ENCODE measurements around the gene STAC.

STAC gene

DNA sequence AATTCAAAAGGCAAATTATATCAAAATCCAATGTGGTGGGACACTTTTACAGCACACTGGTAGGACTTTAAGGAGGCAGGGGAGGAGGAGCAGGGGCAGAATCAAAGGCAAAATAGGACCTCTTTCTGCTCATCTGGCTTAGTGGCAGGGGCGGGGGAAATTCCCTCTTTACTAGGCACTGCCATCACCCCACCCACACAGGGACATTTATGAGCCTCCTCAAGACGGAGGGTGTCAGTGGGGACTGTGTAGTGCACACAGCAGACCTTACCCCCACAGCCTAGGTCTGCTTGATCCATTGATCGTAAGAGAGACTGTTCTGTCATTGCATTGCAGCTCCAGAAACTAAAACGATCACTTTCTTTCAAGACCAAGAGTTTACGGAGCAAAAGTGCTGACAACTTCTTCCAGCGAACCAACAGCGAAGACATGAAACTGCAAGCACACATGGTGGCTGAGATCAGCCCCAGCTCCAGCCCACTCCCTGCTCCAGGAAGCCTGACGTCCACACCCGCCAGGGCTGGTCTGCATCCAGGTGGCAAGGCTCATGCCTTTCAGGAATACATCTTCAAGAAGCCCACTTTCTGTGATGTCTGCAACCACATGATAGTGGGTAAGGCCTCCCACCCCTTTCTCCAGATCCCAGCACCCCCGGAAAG is 62.9 kb downstream of the STAC start:
- TF ChIP-seq FOXP2 (optimal IDR thresholded peaks at IDR 0.05; ENCODE audit: borderline replicate concordance, extremely low read depth, extremely low read length, insufficient read depth), result no peak
- TF ChIP-seq TAF1 (IDR thresholded peaks at IDR 0.05; ENCODE audit: borderline replicate concordance, insufficient read depth, low read length), result no peak
- TF ChIP-seq, protein P1, sequence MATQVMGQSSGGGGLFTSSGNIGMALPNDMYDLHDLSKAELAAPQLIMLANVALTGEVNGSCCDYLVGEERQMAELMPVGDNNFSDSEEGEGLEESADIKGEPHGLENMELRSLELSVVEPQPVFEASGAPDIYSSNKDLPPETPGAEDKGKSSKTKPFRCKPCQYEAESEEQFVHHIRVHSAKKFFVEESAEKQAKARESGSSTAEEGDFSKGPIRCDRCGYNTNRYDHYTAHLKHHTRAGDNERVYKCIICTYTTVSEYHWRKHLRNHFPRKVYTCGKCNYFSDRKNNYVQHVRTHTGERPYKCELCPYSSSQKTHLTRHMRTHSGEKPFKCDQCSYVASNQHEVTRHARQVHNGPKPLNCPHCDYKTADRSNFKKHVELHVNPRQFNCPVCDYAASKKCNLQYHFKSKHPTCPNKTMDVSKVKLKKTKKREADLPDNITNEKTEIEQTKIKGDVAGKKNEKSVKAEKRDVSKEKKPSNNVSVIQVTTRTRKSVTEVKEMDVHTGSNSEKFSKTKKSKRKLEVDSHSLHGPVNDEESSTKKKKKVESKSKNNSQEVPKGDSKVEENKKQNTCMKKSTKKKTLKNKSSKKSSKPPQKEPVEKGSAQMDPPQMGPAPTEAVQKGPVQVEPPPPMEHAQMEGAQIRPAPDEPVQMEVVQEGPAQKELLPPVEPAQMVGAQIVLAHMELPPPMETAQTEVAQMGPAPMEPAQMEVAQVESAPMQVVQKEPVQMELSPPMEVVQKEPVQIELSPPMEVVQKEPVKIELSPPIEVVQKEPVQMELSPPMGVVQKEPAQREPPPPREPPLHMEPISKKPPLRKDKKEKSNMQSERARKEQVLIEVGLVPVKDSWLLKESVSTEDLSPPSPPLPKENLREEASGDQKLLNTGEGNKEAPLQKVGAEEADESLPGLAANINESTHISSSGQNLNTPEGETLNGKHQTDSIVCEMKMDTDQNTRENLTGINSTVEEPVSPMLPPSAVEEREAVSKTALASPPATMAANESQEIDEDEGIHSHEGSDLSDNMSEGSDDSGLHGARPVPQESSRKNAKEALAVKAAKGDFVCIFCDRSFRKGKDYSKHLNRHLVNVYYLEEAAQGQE (IDR thresholded peaks at IDR 0.05; ENCODE audit: insufficient read depth in 1 of 2, low read depth in 2 of 2, low read length in 2 of 2), result no peak
- TF ChIP-seq POLR2AphosphoS5 (IDR thresholded peaks at IDR 0.05; ENCODE audit: low read depth, low read length), result no peak
- TF ChIP-seq SIN3A (IDR thresholded peaks at IDR 0.05; ENCODE audit: borderline replicate concordance, insufficient read depth, low read length), result no peak

DNA sequence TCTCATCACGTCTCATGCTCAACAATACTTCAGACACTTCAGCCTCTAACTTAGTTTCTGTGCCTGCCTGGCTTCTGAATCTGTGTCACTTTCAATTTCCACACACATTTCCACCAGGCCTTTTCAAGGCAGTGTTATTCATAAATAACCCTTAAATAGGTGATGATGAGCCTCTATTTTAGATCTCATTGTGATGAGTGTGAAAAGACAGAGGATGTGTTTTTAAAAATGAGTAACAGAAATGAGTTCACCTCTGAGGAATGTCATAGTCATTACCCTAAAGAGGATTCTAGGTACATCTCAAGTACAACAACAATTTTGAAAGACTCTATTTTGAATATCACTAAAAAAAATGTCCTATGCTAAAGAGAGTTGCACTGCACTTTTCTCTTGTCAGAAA is 64.6 kb downstream of the STAC start:
- no peak for TF ChIP-seq TAF1 (IDR thresholded peaks at IDR 0.05; ENCODE audit: borderline replicate concordance, insufficient read depth, low read length)
- no peak for TF ChIP-seq SIN3A (IDR thresholded peaks at IDR 0.05; ENCODE audit: borderline replicate concordance, insufficient read depth, low read length)
- TF ChIP-seq, protein P1 (IDR thresholded peaks at IDR 0.05; ENCODE audit: insufficient read depth in 1 of 2, low read depth in 2 of 2, low read length in 2 of 2), result no peak
- TF ChIP-seq FOXP2 (optimal IDR thresholded peaks at IDR 0.05; ENCODE audit: borderline replicate concordance, extremely low read depth, extremely low read length, insufficient read depth), result no peak
- TF ChIP-seq POLR2AphosphoS5 (IDR thresholded peaks at IDR 0.05; ENCODE audit: low read depth, low read length), result no peak

DNA sequence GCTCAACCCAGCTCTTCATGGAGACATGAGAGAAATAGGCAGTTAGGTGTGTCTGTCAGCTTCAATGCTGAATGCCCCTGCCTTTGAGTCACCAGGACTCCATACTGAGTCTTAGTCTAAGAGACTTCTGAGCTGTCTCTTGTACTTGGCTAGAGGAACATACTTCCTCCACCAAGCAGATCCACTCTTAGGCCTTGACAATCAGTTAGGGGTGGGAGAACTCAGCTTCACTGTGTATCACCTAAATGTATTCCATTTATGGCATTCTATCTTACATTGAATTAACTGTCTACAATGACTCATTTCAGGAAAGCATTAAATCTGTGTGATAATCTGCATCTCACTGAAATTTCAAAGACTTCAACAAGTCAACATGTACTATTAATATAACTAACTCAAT is 66.0 kb downstream of the STAC start:
- no peak for TF ChIP-seq SIN3A (IDR thresholded peaks at IDR 0.05; ENCODE audit: borderline replicate concordance, insufficient read depth, low read length)
- no peak for TF ChIP-seq TAF1 (IDR thresholded peaks at IDR 0.05; ENCODE audit: borderline replicate concordance, insufficient read depth, low read length)
- TF ChIP-seq POLR2AphosphoS5 (IDR thresholded peaks at IDR 0.05; ENCODE audit: low read depth, low read length), result no peak
- TF ChIP-seq FOXP2 (optimal IDR thresholded peaks at IDR 0.05; ENCODE audit: borderline replicate concordance, extremely low read depth, extremely low read length, insufficient read depth), result no peak
- TF ChIP-seq, protein P1 (IDR thresholded peaks at IDR 0.05; ENCODE audit: insufficient read depth in 1 of 2, low read depth in 2 of 2, low read length in 2 of 2), result no peak

GRCh38 chr3:36447061-36447460 is 66.8 kb downstream of the STAC start:
- TF ChIP-seq TAF1 (IDR thresholded peaks at IDR 0.05; ENCODE audit: borderline replicate concordance, insufficient read depth, low read length) (no peak), SIN3A (IDR thresholded peaks at IDR 0.05; ENCODE audit: borderline replicate concordance, insufficient read depth, low read length) (no peak), FOXP2 (optimal IDR thresholded peaks at IDR 0.05; ENCODE audit: borderline replicate concordance, extremely low read depth, extremely low read length, insufficient read depth) (no peak), POLR2AphosphoS5 (IDR thresholded peaks at IDR 0.05; ENCODE audit: low read depth, low read length) (no peak)
- TF ChIP-seq, protein P1 (IDR thresholded peaks at IDR 0.05; ENCODE audit: insufficient read depth in 1 of 2, low read depth in 2 of 2, low read length in 2 of 2), result no peak
